K562 (cell line): ENCODE measurements around the gene KCTD1. TPM values are rescaled to one million over a fixed set of nuclear protein-coding genes. Genes with fewer than 3 reads are reported as not detected.

ENCODE experiments used
- ATAC-seq: fragments of 200-7000 bp; cut with Tn5 transposase; 3 replicates; pipeline ENCODE4 v1.9.1; 2020; ENCODE audit warnings: moderate library complexity
- BruUV-seq: library from RNA; stranded (reverse); fragments of 400-500 nt; replicated peaks from 2 replicates; lab custom pipeline; 2021; lab: Mats Ljungman, UMichigan
- CTCF ChIA-PET: fragments of 300-600 bp; formaldehyde crosslinking; extraction: SDS; loops from one replicate; lab custom pipeline; 2021; ENCODE audit warnings: low intra/inter-chr PET ratio; lab: Yijun Ruan, JAX
- POLR2A ChIA-PET: fragments of 300-600, 350-650 bp; sonication (Branson Sonifier 250); formaldehyde crosslinking; extraction: SDS; loops from one replicate; lab custom pipeline; 2021; ENCODE audit warnings: antibody characterized with exemption, inconsistent platforms; lab: Yijun Ruan, JAX
- DNase-seq, 4 experiments: peaks; one replicate each; pipeline versions ENCODE4 v3.0.0 to v3.0.0-alpha.2; 2011 to 2018; ENCODE audit warnings: low spot score in 3 of 4, mixed read lengths in 3 of 4; ENCODE audit errors: extremely low read depth in 1 of 4
- FAIRE-seq: peaks from 2 replicates; lab custom pipeline; 2011; peaks lifted over from hg19 to GRCh38; lab: Jason Lieb, UNC
- H2AFZ ChIP-seq: 2 replicates; pipeline ENCODE4 v1.6.0; 2011; ENCODE audit warnings: low read depth, low read length, control low read depth, inconsistent platforms
- H3K27ac ChIP-seq: fragments of 200-600 bp; 3 replicates; pipeline ENCODE4 v1.8.0; 2011; ENCODE audit warnings: low read depth, mild to moderate bottlenecking, control low read depth, inconsistent platforms, low read length, moderate library complexity, mixed read lengths; ENCODE audit errors: extremely low read depth
- H3K27me3 ChIP-seq, 2 experiments: fragments of 300-600 bp in 1 of 2; 2 replicates in 1 of 2; 3 replicates in 1 of 2; pipeline versions ENCODE4 v1.6.0 to v1.8.0; 2011; ENCODE audit warnings: inconsistent platforms in 2 of 2, low read length in 2 of 2, mild to moderate bottlenecking in 1 of 2, mixed read lengths in 1 of 2, moderate library complexity in 1 of 2; ENCODE audit not compliant: control insufficient read depth in 2 of 2, insufficient read depth in 2 of 2
- H3K36me3 ChIP-seq: fragments of 300-600 bp; 3 replicates; pipeline ENCODE4 v1.8.0; 2011; ENCODE audit warnings: mild to moderate bottlenecking, low read length, inconsistent platforms; ENCODE audit not compliant: control insufficient read depth, insufficient read depth
- H3K4me1 ChIP-seq, 2 experiments: fragments of 200-600 bp in 1 of 2; replicated peaks in 1 of 2; 2 replicates in 1 of 2; 3 replicates in 1 of 2; pipeline versions ENCODE4 v1.5.1 to v1.8.0; 2011; ENCODE audit warnings: inconsistent platforms in 2 of 2, low read length in 2 of 2, mild to moderate bottlenecking in 1 of 2, mixed read lengths in 1 of 2, moderate library complexity in 1 of 2; ENCODE audit not compliant: control insufficient read depth in 2 of 2, insufficient read depth in 2 of 2
- H3K4me2 ChIP-seq: 2 replicates; pipeline ENCODE4 v1.6.1; 2011; ENCODE audit warnings: low read length, control low read depth, inconsistent platforms, mixed read lengths; ENCODE audit not compliant: insufficient read depth
- H3K4me3 ChIP-seq: fragments of 200-600 bp; sonication (generic), shearing (Covaris generic); 2 replicates; pipeline ENCODE4 v1.5.1; 2016; ENCODE audit warnings: control low read depth, inconsistent platforms
- H3K79me2 ChIP-seq: fragments of 200-600 bp; 3 replicates; pipeline ENCODE4 v1.8.0; 2011; ENCODE audit warnings: low read length, inconsistent platforms; ENCODE audit not compliant: control insufficient read depth, insufficient read depth
- H3K9ac ChIP-seq, 2 experiments: 2 replicates each; pipeline versions ENCODE4 v1.6.0 to v1.6.1; 2011; ENCODE audit warnings: low read depth in 2 of 2, low read length in 2 of 2, control low read depth in 1 of 2, inconsistent platforms in 1 of 2, mild to moderate bottlenecking in 1 of 2, mixed read lengths in 1 of 2; ENCODE audit not compliant: insufficient read depth in 1 of 2
- H3K9me1 ChIP-seq: one replicate; pipeline ENCODE4 v1.6.0; 2011; ENCODE audit warnings: inconsistent platforms, mild to moderate bottlenecking, low read length, moderate library complexity; ENCODE audit not compliant: control insufficient read depth, insufficient read depth
- H3K9me3 ChIP-seq: replicated peaks from 2 replicates; pipeline ENCODE4 v1.5.1; 2011; ENCODE audit warnings: low read depth, low read length, inconsistent platforms; ENCODE audit not compliant: control insufficient read depth, insufficient read depth
- H4K20me1 ChIP-seq: replicated peaks from 2 replicates; pipeline ENCODE4 v1.6.1; 2011; ENCODE audit warnings: low read length, inconsistent platforms, mixed read lengths; ENCODE audit not compliant: control insufficient read depth, insufficient read depth
- CBX5 ChIP-seq: IDR thresholded peaks from 2 replicates; pipeline ENCODE4 v1.6.1; 2014; ENCODE audit warnings: low read depth, borderline replicate concordance
- HSF4 ChIP-seq: fragments of 250-450 bp; sonication (Bioruptor Pico); IDR thresholded peaks from 2 replicates; pipeline ENCODE4 v2.1.2; 2022; ENCODE audit warnings: mild to moderate bottlenecking, moderate library complexity, borderline replicate concordance
- KAT2B ChIP-seq: IDR thresholded peaks from one replicate; pipeline ENCODE4 v1.6.1; 2012; ENCODE audit warnings: low read depth, mild to moderate bottlenecking, control low read depth, inconsistent platforms, low read length, moderate library complexity
- L3MBTL2 ChIP-seq: fragments of 450-650 bp; IDR thresholded peaks from 2 replicates; pipeline ENCODE4 v1.6.1; 2016; ENCODE audit warnings: mild to moderate bottlenecking, moderate library complexity
- MBD2 ChIP-seq: sonication (generic); IDR thresholded peaks from 2 replicates; pipeline ENCODE4 v1.6.1; 2016; ENCODE audit warnings: low read depth, borderline replicate concordance
- MTA3 ChIP-seq: fragments of 450-650 bp; formaldehyde crosslinking; IDR thresholded peaks from 2 replicates; pipeline ENCODE4 v1.6.1; 2017; ENCODE audit warnings: mild to moderate bottlenecking, borderline replicate concordance
- NCOA4 ChIP-seq: fragments of 450-650 bp; IDR thresholded peaks from 2 replicates; pipeline ENCODE4 v1.6.1; 2018; ENCODE audit warnings: mild to moderate bottlenecking; ENCODE audit not compliant: partially characterized antibody
- NEUROD1 ChIP-seq: fragments of 150-350 bp; IDR thresholded peaks from 2 replicates; pipeline ENCODE4 v1.6.1; 2014; ENCODE audit warnings: borderline replicate concordance, low read length, low read depth; ENCODE audit not compliant: partially characterized antibody
- NFATC3 ChIP-seq: fragments of 450-650 bp; IDR thresholded peaks from 2 replicates; pipeline ENCODE4 v1.6.1; 2017; ENCODE audit warnings: mild to moderate bottlenecking
- PKNOX1 ChIP-seq: fragments of 450-650 bp; IDR thresholded peaks from 2 replicates; pipeline ENCODE4 v1.6.1; 2016
- RBM22 ChIP-seq: fragments of 200-400 bp; formaldehyde crosslinking; IDR thresholded peaks from 2 replicates; pipeline ENCODE4 v1.6.1; 2018; ENCODE audit warnings: low read length, low read depth; ENCODE audit not compliant: poor library complexity, severe bottlenecking
- SMARCE1 ChIP-seq: fragments of 450-650 bp; IDR thresholded peaks from 2 replicates; pipeline ENCODE4 v1.7.1; 2016; ENCODE audit warnings: mild to moderate bottlenecking
- TRIM28 ChIP-seq: fragments of 450-650 bp; IDR thresholded peaks from 2 replicates; pipeline ENCODE4 v1.6.1; 2017
- ZNF75A ChIP-seq: fragments of 450-650 bp; formaldehyde crosslinking; IDR thresholded peaks from 2 replicates; pipeline ENCODE4 v1.4.0; 2020; ENCODE audit warnings: mild to moderate bottlenecking
- ZNF764 ChIP-seq: fragments of 250-450 bp; sonication (Bioruptor Pico); IDR thresholded peaks from 2 replicates; pipeline ENCODE4 v1.4.0; 2020; ENCODE audit warnings: low read depth, mild to moderate bottlenecking, moderate library complexity
- in situ Hi-C: fragments of 300-500 bp; cut with MboI; formaldehyde crosslinking; loops from 4 replicates; pipeline ENCODE4 v1.15.0; 2018; ENCODE audit warnings: inconsistent platforms, mixed read lengths
- intact Hi-C: fragments of 100-400 bp; cut with micrococcal nuclease; formaldehyde crosslinking; loops from 2 replicates; pipeline ENCODE4 v1.14.2; 2022
- polyA plus RNA-seq, 8 experiments: library from polyadenylated mRNA; depleted of rRNA in 4 of 8; stranded (reverse) in 5 of 8; unstranded in 3 of 8; fragments of >200 nt; fragmentation: Nextera tagmentation in 2 of 8; fragmentation: Illumina TruSeq in 1 of 8; extraction: Ambion mirVana in 2 of 8; extraction: Trizol in 1 of 8; gene quantifications; 2 replicates each; pipeline versions ENCODE4 v1.2.1 to v1.2.3, GENCODE V29; 2011 to 2014; ENCODE audit warnings: inconsistent platforms in 1 of 8, missing spikeins in 1 of 8
- total RNA-seq, 7 experiments: library from RNA; depleted of rRNA in 6 of 7; stranded (reverse); fragments of >200 nt in 6 of 7; fragmentation: Illumina TruSeq in 2 of 7; extraction: Trizol in 2 of 7; gene quantifications; 2 replicates each; pipeline versions ENCODE4 v1.2.1 to v1.2.3, GENCODE V29; 2011 to 2021; ENCODE audit warnings: low replicate concordance in 1 of 7
- TF ChIP-seq, protein P1 (sequence below): fragments of 250-450 bp; sonication (Bioruptor Pico); IDR thresholded peaks from 2 replicates; pipeline ENCODE4 v1.4.0; 2020
- TF ChIP-seq, protein P2 (sequence below): fragments of 450-650 bp; IDR thresholded peaks from 2 replicates; pipeline ENCODE4 v1.6.1; 2016; ENCODE audit warnings: antibody characterized with exemption

Gene KCTD1
- total and polyA plus RNA-seq, 9 of the 15 experiments (the other 6 are each of a cell fraction or from before 2014, with no cell fraction given), result not detected

DNA sequence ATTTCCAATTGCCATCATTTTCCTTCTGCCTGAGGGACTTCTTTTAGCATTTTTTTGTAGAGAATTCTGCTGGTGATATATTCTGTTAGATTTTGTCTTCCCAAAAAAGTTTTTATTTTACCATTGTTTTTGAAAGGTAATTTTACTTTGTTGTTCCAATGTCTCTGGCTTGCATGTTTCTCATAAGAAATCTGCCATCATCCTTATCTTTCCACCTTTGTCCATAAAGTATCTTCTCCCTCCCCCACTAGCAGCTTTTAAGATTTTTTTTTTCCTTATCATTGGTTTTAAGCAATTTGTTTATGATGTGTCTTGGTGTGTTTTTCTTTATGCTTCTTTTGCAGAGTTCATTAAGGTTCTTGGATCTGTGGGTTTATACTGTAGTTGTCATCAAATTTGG lies 104.5 kb downstream of the KCTD1 start:
- Histone ChIP-seq H3K79me2 (no peaks in the 10 kb centered on the region), H3K4me1 (no peaks in the 10 kb centered on the region), H3K9ac (no peak overlapping the region), H3K9me1 (no peaks in the 10 kb centered on the region), H3K9me3 (no peaks in the 10 kb centered on the region), H3K4me2 (no peak overlapping the region), H3K27ac (no peak overlapping the region), H4K20me1 (no peaks in the 10 kb centered on the region), H3K4me3 (no peak overlapping the region), H3K36me3 (no peaks in the 10 kb centered on the region), H2AFZ (no peak overlapping the region), H3K27me3 (peaks cover 3 to 7% of the 10 kb centered on the region in 2 experiments; a peak in 4 of 5 replicates)
- ChIA-PET POLR2A (no interaction called here), CTCF (no interaction called here)
- FAIRE-seq (no peak), ATAC-seq (no peak), DNase-seq (no peak)
- TF ChIP-seq SMARCE1 (no peak), NCOA4 (no peak), RBM22 (no peak), HSF4 (CRISPR knock-in tag) (no peak), ZNF75A (CRISPR knock-in tag) (no peak), ZNF764 (CRISPR knock-in tag) (no peak), MTA3 (no peak), KAT2B (no peak), L3MBTL2 (no peak), TRIM28 (no peak), MBD2 (no peak), NEUROD1 (no peak), CBX5 (no peak), PKNOX1 (no peak), NFATC3 (no peak)
- TF ChIP-seq, protein P1, sequence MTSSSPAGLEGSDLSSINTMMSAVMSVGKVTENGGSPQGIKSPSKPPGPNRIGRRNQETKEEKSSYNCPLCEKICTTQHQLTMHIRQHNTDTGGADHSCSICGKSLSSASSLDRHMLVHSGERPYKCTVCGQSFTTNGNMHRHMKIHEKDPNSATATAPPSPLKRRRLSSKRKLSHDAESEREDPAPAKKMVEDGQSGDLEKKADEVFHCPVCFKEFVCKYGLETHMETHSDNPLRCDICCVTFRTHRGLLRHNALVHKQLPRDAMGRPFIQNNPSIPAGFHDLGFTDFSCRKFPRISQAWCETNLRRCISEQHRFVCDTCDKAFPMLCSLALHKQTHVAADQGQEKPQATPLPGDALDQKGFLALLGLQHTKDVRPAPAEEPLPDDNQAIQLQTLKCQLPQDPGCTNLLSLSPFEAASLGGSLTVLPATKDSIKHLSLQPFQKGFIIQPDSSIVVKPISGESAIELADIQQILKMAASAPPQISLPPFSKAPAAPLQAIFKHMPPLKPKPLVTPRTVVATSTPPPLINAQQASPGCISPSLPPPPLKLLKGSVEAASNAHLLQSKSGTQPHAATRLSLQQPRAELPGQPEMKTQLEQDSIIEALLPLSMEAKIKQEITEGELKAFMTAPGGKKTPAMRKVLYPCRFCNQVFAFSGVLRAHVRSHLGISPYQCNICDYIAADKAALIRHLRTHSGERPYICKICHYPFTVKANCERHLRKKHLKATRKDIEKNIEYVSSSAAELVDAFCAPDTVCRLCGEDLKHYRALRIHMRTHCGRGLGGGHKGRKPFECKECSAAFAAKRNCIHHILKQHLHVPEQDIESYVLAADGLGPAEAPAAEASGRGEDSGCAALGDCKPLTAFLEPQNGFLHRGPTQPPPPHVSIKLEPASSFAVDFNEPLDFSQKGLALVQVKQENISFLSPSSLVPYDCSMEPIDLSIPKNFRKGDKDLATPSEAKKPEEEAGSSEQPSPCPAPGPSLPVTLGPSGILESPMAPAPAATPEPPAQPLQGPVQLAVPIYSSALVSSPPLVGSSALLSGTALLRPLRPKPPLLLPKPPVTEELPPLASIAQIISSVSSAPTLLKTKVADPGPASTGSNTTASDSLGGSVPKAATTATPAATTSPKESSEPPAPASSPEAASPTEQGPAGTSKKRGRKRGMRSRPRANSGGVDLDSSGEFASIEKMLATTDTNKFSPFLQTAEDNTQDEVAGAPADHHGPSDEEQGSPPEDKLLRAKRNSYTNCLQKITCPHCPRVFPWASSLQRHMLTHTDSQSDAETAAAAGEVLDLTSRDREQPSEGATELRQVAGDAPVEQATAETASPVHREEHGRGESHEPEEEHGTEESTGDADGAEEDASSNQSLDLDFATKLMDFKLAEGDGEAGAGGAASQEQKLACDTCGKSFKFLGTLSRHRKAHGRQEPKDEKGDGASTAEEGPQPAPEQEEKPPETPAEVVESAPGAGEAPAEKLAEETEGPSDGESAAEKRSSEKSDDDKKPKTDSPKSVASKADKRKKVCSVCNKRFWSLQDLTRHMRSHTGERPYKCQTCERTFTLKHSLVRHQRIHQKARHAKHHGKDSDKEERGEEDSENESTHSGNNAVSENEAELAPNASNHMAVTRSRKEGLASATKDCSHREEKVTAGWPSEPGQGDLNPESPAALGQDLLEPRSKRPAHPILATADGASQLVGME (CRISPR knock-in tag), result no peak
- TF ChIP-seq, protein P2, sequence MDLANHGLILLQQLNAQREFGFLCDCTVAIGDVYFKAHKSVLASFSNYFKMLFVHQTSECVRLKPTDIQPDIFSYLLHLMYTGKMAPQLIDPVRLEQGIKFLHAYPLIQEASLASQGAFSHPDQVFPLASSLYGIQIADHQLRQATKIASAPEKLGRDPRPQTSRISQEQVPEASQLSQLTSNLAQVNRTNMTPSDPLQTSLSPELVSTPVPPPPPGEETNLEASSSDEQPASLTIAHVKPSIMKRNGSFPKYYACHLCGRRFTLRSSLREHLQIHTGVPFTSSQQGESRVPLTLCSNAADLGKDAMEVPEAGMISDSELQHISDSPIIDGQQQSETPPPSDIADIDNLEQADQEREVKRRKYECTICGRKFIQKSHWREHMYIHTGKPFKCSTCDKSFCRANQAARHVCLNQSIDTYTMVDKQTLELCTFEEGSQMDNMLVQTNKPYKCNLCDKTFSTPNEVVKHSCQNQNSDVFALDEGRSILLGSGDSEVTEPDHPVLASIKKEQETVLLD, result no peak
- intact Hi-C loops, result no loop called here
- in situ Hi-C loops, result no loop called here
- BruUV-seq, result no TSS peak
